ENCODE results near the gene THEMIS.

GRCh38 chr6:127918506-127919427 is 17.9 kb upstream of the THEMIS start:
- no peak for TF ChIP-seq CTCF (IDR thresholded peaks at IDR 0.05)
- no peak for TF ChIP-seq POLR2A (IDR thresholded peaks at IDR 0.05)

All from esophagus squamous epithelium (tissue), 4 donors.